ENCODE data around the gene PITX2. TPM values are rescaled to one million over a fixed set of nuclear protein-coding genes. Genes with fewer than 3 reads are reported as not detected.

PITX2 gene
- total and polyA plus RNA-seq, 2 experiments from 2014 or later = 1.5 to 7.0 TPM

DNA sequence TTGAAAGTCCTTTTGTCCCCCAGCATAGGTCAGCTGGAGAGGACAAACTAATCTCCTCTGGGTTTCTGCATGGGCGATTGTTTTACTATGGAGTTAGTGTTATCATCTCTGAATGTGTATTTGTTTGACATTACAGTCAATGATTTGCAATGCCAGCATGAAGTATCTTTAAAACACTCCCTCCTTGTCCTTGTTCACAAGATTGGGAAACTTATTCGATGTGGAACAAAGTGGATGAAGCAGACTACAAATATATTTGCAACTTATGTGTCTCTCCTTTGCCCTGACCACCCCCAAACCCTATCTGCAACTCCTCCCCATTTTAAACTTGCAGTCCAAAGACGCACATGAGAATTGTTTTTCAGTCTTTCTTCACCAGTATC, 1.5 kb upstream of the PITX2 start:
- no peak for DNase-seq (ENCODE audit: low read depth in 1 of 2, low spot score in 1 of 2)
- TF ChIP-seq, protein P1, sequence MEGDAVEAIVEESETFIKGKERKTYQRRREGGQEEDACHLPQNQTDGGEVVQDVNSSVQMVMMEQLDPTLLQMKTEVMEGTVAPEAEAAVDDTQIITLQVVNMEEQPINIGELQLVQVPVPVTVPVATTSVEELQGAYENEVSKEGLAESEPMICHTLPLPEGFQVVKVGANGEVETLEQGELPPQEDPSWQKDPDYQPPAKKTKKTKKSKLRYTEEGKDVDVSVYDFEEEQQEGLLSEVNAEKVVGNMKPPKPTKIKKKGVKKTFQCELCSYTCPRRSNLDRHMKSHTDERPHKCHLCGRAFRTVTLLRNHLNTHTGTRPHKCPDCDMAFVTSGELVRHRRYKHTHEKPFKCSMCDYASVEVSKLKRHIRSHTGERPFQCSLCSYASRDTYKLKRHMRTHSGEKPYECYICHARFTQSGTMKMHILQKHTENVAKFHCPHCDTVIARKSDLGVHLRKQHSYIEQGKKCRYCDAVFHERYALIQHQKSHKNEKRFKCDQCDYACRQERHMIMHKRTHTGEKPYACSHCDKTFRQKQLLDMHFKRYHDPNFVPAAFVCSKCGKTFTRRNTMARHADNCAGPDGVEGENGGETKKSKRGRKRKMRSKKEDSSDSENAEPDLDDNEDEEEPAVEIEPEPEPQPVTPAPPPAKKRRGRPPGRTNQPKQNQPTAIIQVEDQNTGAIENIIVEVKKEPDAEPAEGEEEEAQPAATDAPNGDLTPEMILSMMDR (IDR thresholded peaks at IDR 0.05; ENCODE audit: low read depth, low read length) = no peak
- Histone ChIP-seq H3K9me3 (ENCODE audit: low read depth) (no peaks in the 10 kb centered on the region), H3K4me1 (ENCODE audit: low read depth) (peaks cover 9% of the 10 kb centered on the region), H3K27me3 (peaks cover 100% of the 10 kb centered on the region), H3K36me3 (no peaks in the 10 kb centered on the region), H3K27ac (no peak overlapping the region), H3K4me3 (no peak overlapping the region)

DNA sequence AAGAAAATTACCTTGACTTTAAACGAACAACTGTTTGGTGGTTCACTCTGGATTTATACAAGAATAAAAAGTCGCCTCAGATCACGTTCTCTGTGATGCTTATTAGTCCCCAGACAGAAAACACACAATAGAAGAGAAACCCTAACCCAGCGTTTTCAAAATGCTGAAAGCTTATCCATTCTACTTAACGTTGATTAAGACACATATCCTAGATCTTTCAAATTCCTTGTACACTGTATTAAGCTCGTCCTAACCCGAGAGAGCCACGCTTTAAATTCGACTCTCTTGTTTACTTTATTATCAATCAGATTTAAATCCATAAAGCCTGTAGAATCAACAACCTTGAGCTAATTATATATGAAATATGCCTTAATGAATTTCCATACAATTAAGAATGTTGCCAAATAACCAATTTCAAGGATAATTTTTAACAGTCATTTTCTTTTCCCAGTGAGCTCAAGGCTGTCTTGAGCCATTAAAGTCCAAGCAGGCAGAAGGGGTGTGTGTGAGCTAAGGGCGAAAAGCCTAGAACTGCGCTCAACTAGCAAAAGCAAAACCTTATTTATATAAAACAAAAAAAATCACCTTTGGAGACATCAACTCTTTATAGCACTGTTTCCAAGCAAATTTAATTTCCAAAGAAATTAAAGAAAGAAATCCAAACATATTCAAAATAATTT, 981 bp upstream of the PITX2 start:
- TF ChIP-seq, protein P1 (IDR thresholded peaks at IDR 0.05; ENCODE audit: low read depth, low read length) = no peak
- H3K27ac ChIP-seq = no peak overlapping the region
- H3K4me1 ChIP-seq (ENCODE audit: low read depth) = peaks cover 9% of the 10 kb centered on the region
- DNase-seq (ENCODE audit: low read depth in 1 of 2, low spot score in 1 of 2) = no peak
- peaks cover 100% of the 10 kb centered on the region for H3K27me3 ChIP-seq
- H3K9me3 ChIP-seq (ENCODE audit: low read depth) = no peaks in the 10 kb centered on the region
- H3K4me3 ChIP-seq = no peak overlapping the region
- H3K36me3 ChIP-seq = no peaks in the 10 kb centered on the region

DNA sequence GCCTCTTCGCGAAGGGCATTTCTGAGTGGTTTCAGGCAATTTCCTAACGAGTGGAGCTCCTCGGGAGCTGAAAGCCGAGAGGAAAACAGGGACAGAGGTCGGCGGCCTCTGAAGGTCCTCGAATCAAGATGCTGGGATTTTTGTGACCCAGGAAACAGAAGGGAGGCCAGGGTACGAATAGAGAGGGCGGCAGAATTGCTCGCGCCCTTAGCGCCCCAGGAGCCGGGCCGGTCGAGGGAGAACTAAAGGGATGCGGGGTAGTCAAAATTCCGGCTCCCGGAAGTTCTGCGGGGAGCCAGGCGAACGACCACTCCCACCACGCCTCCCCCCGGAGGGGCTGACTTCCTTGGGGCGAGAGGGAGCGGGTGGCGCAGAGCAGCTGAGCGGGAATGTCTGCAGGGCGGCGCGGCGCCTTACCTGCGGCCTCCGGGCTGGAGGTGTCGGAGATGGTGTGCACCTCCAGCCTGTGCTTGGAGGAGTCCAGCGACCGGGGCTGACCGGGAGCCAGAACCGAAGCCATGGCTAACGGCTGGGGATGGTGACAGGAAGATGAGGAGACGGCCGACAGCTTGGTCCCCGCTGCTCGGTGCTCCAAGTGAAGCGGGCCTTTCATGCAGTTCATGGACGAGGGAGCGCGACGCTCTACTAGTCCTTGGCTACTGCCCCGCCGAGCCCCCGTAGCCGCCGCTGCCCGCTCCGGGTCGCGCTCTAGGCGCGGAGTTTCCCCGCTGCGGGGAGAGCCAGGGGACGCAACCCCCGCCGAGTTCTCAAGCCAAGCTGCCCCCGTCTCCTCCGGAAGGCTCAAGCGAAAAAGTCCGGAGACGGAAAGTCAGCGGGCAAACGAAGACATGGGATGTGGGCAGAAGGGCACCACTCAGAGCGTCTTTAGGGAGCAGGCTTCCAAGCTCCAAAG, 782 bp downstream of the PITX2 start:
- no peak overlapping the region for H3K27ac ChIP-seq
- H3K36me3 ChIP-seq = no peaks in the 10 kb centered on the region
- peak overlapping the region; percentile 47 for H3K4me3 ChIP-seq
- TF ChIP-seq, protein P1 (IDR thresholded peaks at IDR 0.05; ENCODE audit: low read depth, low read length) = no peak
- H3K4me1 ChIP-seq (ENCODE audit: low read depth) = peaks cover 9% of the 10 kb centered on the region
- peaks cover 100% of the 10 kb centered on the region for H3K27me3 ChIP-seq
- DNase-seq (ENCODE audit: low read depth in 1 of 2, low spot score in 1 of 2) = no peak
- no peaks in the 10 kb centered on the region for H3K9me3 ChIP-seq (ENCODE audit: low read depth)

DNA sequence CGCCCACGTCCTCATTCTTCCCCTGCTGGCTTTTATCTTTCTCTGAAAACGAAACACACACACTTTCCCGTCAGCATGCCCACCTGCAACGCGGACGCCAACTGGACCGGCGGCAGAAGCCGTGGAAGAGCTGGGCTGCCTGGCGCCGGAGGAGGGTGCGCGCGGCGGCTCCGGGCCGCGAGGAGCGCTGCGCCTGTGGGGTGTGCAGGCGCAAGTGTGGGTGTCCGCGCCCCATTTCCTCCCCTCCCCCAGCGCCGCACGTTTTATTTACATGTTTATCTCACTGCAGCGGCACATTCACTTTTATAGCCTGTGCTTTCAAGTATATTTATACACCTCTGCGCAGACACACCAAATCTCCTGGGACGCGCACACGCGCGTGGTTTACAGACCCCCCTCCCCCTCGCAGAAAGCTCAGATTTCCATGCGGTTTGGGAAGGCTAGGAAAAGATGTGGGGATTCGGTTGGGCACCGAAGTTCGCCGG, 1.5 kb downstream of the PITX2 start:
- Histone ChIP-seq H3K4me1 (ENCODE audit: low read depth) (peaks cover 9% of the 10 kb centered on the region), H3K9me3 (ENCODE audit: low read depth) (no peaks in the 10 kb centered on the region), H3K27ac (no peak overlapping the region), H3K36me3 (no peaks in the 10 kb centered on the region), H3K4me3 (peak overlapping the region; percentile 47), H3K27me3 (peaks cover 100% of the 10 kb centered on the region)
- TF ChIP-seq, protein P1 (IDR thresholded peaks at IDR 0.05; ENCODE audit: low read depth, low read length) = no peak
- no peak for DNase-seq (ENCODE audit: low read depth in 1 of 2, low spot score in 1 of 2)

DNA sequence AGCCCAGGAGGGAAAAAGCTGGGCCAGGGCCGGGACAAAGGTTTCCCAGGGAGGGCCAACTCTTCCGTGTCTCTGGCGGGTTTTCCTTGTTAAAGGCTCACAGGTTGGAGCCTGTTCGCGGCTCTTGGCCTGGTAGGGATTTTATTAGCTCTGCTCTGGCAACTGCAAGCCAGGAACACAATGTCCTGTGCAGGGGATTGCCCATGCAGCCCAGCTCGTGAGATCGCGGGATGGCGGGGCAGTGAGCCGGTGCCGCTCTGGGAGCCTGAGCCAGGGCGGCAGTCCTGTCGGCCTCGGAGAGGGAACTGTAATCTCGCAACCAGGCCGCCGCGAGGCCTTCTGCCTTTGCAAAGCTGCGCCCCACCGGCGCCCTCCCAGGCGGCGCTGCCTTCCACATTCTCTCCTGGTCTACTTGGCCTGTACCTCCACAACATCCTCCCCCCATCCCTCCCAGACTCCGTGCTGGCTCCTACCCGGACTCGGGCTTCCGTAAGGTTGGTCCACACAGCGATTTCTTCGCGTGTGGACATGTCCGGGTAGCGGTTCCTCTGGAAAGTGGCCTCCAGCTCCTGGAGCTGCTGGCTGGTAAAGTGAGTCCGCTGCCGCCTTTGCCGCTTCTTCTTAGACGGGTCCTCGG, 2.1 kb downstream of the PITX2 start:
- Histone ChIP-seq H3K27ac (no peak overlapping the region), H3K36me3 (no peaks in the 10 kb centered on the region), H3K4me3 (peak overlapping the region; percentile 14), H3K9me3 (ENCODE audit: low read depth) (no peaks in the 10 kb centered on the region), H3K4me1 (ENCODE audit: low read depth) (peaks cover 9% of the 10 kb centered on the region), H3K27me3 (peaks cover 100% of the 10 kb centered on the region)
- peak; percentile 27 to 82 for DNase-seq (ENCODE audit: low read depth in 1 of 2, low spot score in 1 of 2)
- TF ChIP-seq, protein P1 (IDR thresholded peaks at IDR 0.05; ENCODE audit: low read depth, low read length) = no peak
